NCI-H146 treated with DMSO at 0.1 percent for 48 hours (cell line): ENCODE results near the gene HLX.

Experiments
- DNase-seq: peaks from one replicate; lab custom pipeline; 2025; ENCODE audit not compliant: unreplicated experiment; lab: John Stamatoyannopoulos, UW

Gene HLX

GRCh38 chr1:220882061-220882891 is 3.0 kb downstream of the HLX start:
- DNase-seq, result no peak

DNA sequence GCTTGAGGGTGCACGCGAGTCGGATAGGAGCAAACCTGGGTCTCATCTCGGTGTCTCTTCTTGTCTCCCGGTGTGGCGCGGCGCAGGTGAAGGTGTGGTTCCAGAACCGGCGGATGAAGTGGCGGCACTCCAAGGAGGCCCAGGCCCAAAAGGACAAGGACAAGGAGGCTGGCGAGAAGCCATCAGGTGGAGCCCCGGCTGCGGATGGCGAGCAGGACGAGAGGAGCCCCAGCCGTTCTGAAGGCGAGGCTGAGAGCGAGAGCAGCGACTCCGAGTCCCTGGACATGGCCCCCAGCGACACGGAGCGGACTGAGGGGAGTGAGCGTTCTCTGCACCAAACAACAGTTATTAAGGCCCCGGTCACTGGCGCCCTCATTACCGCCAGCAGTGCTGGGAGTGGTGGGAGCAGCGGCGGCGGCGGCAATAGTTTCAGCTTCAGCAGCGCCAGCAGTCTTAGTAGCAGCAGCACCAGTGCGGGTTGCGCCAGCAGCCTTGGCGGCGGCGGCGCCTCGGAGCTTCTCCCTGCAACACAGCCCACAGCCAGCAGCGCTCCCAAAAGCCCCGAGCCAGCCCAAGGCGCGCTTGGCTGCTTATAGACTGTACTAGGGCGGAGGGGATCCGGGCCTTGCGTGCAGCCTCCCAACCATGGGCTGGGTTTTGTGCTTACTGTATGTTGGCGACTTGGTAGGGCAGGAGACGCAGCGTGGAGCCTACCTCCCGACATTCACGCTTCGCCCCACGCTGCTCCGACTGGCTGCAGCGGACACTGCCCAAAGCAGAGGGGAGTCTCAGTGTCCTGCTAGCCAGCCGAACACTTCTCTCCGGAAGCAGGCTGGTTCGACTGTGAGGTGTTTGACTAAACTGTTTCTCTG is 5.1 kb downstream of the HLX start:
- DNase-seq, result no peak

- DNase-seq, result no peak
Observed at GRCh38 chr1:220884981-220885918, 6.0 kb downstream of the HLX start.

DNA sequence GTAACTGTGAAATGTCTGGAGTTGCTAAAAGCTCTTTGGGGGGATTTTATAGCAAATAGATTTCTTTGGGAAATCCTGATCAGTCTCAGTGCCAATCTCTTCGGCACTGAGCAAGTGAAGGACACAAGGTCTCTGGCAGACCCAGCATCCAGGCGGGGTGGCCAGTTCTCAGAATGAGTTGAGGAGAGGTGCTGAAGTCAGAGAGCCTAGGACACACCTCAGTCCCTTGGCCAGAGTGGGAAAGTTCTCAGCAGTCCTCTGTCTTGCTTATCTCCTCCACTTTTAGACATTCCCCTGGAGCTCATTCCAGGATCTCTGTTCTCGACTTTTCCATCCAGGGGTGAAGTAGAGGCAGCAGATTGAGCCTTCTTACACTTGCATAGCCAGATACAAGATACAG is 6.7 kb downstream of the HLX start:
- DNase-seq, result no peak

GRCh38 chr1:220886470-220887201 is 7.4 kb downstream of the HLX start:
- no peak for DNase-seq

- DNase-seq, result no peak
Observed at GRCh38 chr1:220887202-220887519, 7.9 kb downstream of the HLX start.

- no peak for DNase-seq
Observed at GRCh38 chr1:220887520-220888416, 8.5 kb downstream of the HLX start.

GRCh38 chr1:220888417-220888986 is 9.3 kb downstream of the HLX start:
- no peak for DNase-seq

DNA sequence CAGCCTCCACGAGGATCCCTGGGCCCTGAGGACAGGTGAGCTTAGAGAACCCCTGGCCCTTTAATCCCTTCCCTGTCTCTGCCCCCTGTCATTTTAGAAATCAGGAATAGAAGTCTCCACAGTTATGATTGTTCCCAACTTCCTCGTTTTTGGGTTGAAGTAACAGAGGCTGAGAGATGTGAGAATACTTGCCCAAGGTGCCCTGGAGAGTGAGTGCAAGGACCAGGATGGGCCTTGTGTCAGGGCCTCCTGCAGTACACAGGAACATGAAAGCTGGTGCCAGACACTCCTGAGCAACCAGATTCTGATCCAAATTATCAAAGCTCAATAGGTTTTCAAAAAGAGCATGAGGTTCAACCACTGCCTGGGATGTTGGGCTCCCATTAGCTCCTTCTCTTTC is 10.1 kb downstream of the HLX start:
- no peak for DNase-seq

GRCh38 chr1:220889848-220890287 is 10.6 kb downstream of the HLX start:
- DNase-seq, result no peak

- DNase-seq, result no peak
Observed at GRCh38 chr1:220890602-220891001, 11.4 kb downstream of the HLX start.

GRCh38 chr1:220891224-220892085 is 12.2 kb downstream of the HLX start:
- no peak for DNase-seq

GRCh38 chr1:220892086-220892376 is 12.8 kb downstream of the HLX start:
- DNase-seq, result no peak

- DNase-seq, result no peak
Observed at GRCh38 chr1:220892997-220893700, 13.9 kb downstream of the HLX start.

DNA sequence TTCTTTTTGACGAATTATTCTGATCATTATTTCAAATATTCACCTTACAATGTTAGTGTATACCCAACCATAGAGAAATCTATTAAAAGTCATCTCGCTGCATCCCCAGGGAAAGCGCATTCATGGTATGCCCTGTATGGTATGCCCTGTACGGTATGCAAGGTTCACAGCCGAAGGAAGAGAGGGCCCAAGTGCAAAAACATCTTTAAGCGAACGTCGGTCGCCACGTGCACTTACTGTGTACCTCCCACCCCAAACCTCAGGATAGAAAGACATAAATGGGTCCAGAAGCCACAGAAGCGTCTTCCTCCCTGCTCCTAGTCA is 14.4 kb downstream of the HLX start:
- DNase-seq, result no peak

DNA sequence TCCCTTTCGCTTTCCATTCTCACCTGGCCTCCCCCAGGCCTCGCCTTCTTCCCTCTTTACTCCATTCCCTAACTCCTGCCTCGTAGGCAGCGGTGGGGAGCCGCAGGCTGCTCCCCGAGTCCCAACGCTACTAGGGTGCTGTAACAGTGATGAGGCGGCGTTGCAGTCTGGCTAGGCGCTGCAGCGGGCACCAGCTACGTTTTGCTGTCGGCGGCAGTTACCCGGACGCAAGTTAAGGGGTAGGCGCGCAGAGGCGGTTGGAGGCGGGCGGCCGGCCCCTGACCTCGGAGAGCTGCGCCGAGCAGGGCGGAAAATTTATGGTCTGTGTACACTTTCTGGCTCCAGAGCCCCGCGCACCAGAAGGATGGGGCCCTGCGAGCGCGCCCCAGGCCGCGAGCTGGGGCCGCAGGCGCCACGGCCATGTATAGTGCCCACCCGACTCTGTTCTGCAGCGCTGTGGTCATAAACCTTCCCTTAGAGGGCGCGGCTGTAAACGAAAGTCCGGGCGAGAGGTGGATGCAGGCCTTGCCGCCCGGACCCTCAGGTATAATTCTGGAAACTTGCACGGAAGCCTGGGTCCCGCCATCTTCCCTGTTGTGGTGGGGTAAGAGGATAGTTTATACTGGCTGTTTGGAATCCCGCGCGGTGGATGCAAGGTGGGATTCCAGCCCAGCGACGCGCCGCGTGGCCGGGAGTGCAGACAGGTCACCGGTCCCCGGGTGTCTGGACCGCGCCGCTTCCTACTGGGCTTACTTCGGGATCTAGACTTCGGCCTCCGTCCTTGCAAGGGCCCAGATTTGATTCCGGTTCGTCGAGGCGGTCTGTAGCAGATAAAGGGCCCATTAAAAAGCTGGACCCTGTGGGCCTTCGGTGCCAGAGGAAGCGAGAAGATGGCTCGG is 15.0 kb downstream of the HLX start:
- no peak for DNase-seq

- no peak for DNase-seq
Observed at GRCh38 chr1:220894924-220895256, 15.6 kb downstream of the HLX start.
